ENCODE measurements around the gene SLC17A9. TPM values are rescaled to one million over a fixed set of nuclear protein-coding genes. Genes with fewer than 3 reads are reported as not detected.

The SLC17A9 gene
- total and polyA plus RNA-seq, 4 donors: 2.4 to 17.3 (median 9.6) TPM

GRCh38 chr20:62977613-62978560 lies 25.4 kb downstream of the SLC17A9 start:
- no peak overlapping the region for H3K9ac ChIP-seq (ENCODE audit: insufficient read depth in 1 of 2, low read length in 2 of 2)
- H3K9me3 ChIP-seq (ENCODE audit: control insufficient read depth in 4 of 4, insufficient read depth in 3 of 4, low read length in 3 of 4): peaks cover 0 to 2% (median 0%) of the 10 kb centered on the region in 4 donors
- DNase-seq: no peak
- H3K27ac ChIP-seq (ENCODE audit: low read depth in 1 of 2, low read length in 1 of 2): no peak overlapping the region
- ATAC-seq (ENCODE audit: insufficient read depth, low FRiP score): no peak
- H3K4me3 ChIP-seq: no peak overlapping the region
- no peak for TF ChIP-seq CTCF (IDR thresholded peaks at IDR 0.05; ENCODE audit: control extremely low read depth, extremely low read depth)
- H3K27me3 ChIP-seq (ENCODE audit: control insufficient read depth in 3 of 3, insufficient read depth in 3 of 3, low read length in 2 of 3): peaks cover 0 to 61% (median 43%) of the 10 kb centered on the region in 3 donors
- no peaks in the 10 kb centered on the region for H3K36me3 ChIP-seq (ENCODE audit: control insufficient read depth in 4 of 4, insufficient read depth in 4 of 4, low read length in 4 of 4)
- WGBS, 2 donors: 37 to 53% methylated on average over 38 of the region's 38 CpGs
- no peaks in the 10 kb centered on the region for H3K4me1 ChIP-seq (ENCODE audit: control insufficient read depth in 5 of 5, insufficient read depth in 5 of 5, low read length in 5 of 5)

GRCh38 chr20:62978561-62978943 lies 26.0 kb downstream of the SLC17A9 start:
- Histone ChIP-seq H3K9me3 (ENCODE audit: control insufficient read depth in 4 of 4, insufficient read depth in 3 of 4, low read length in 3 of 4) (peaks cover 0 to 2% (median 0%) of the 10 kb centered on the region in 4 donors), H3K4me1 (ENCODE audit: control insufficient read depth in 5 of 5, insufficient read depth in 5 of 5, low read length in 5 of 5) (no peaks in the 10 kb centered on the region), H3K36me3 (ENCODE audit: control insufficient read depth in 4 of 4, insufficient read depth in 4 of 4, low read length in 4 of 4) (no peaks in the 10 kb centered on the region), H3K4me3 (no peak overlapping the region), H3K9ac (ENCODE audit: insufficient read depth in 1 of 2, low read length in 2 of 2) (no peak overlapping the region), H3K27me3 (ENCODE audit: control insufficient read depth in 3 of 3, insufficient read depth in 3 of 3, low read length in 2 of 3) (peaks cover 0 to 55% (median 39%) of the 10 kb centered on the region in 3 donors), H3K27ac (ENCODE audit: low read depth in 1 of 2, low read length in 1 of 2) (no peak overlapping the region)
- ATAC-seq (ENCODE audit: insufficient read depth, low FRiP score) (no peak), DNase-seq (no peak)
- TF ChIP-seq CTCF (IDR thresholded peaks at IDR 0.05; ENCODE audit: control extremely low read depth, extremely low read depth): no peak
- WGBS, 2 donors: 19 to 47% methylated on average over 13 of the region's 13 CpGs

GRCh38 chr20:62979310-62979709 lies 26.8 kb downstream of the SLC17A9 start:
- ATAC-seq (ENCODE audit: insufficient read depth, low FRiP score): no peak
- 68 to 75% methylated on average over 14 of the region's 14 CpGs for WGBS, 2 donors
- Histone ChIP-seq H3K36me3 (ENCODE audit: control insufficient read depth in 4 of 4, insufficient read depth in 4 of 4, low read length in 4 of 4) (no peaks in the 10 kb centered on the region), H3K9ac (ENCODE audit: insufficient read depth in 1 of 2, low read length in 2 of 2) (no peak overlapping the region), H3K9me3 (ENCODE audit: control insufficient read depth in 4 of 4, insufficient read depth in 3 of 4, low read length in 3 of 4) (peaks cover 0 to 2% (median 0%) of the 10 kb centered on the region in 4 donors), H3K27ac (ENCODE audit: low read depth in 1 of 2, low read length in 1 of 2) (no peak overlapping the region), H3K27me3 (ENCODE audit: control insufficient read depth in 3 of 3, insufficient read depth in 3 of 3, low read length in 2 of 3) (peaks cover 0 to 49% (median 33%) of the 10 kb centered on the region in 3 donors), H3K4me3 (no peak overlapping the region), H3K4me1 (ENCODE audit: control insufficient read depth in 5 of 5, insufficient read depth in 5 of 5, low read length in 5 of 5) (no peaks in the 10 kb centered on the region)
- no peak for DNase-seq
- TF ChIP-seq CTCF (IDR thresholded peaks at IDR 0.05; ENCODE audit: control extremely low read depth, extremely low read depth): no peak
